Naive B cell (primary cell): ENCODE results near the gene CHD6. TPM values are rescaled to one million over a fixed set of nuclear protein-coding genes. Genes with fewer than 3 reads are reported as not detected.

Experiments
- ATAC-seq, 2 donors: fragments of 150-1000 bp; cut with Tn5 transposase; 2 replicates each; pipeline ENCODE4 v1.10.0; 2021; ENCODE audit warnings: low read depth in 2 of 2, mild to moderate bottlenecking in 2 of 2, moderate library complexity in 2 of 2
- DNase-seq: peaks from one replicate; pipeline ENCODE4 v3.0.0; 2022
- H3K27ac Mint-ChIP-seq, 6 donors: one replicate each; pipeline ENCODE4 v1.8.0; 2020 to 2022; ENCODE audit warnings: mild to moderate bottlenecking in 6 of 6, mixed read lengths in 6 of 6, moderate library complexity in 5 of 6, inconsistent platforms in 2 of 6
- H3K27me3 Mint-ChIP-seq, 3 donors: one replicate each; pipeline ENCODE4 v1.8.0; 2021 to 2022; ENCODE audit warnings: mixed read lengths in 3 of 3, mild to moderate bottlenecking in 1 of 3
- H3K36me3 Mint-ChIP-seq, 2 donors: one replicate each; pipeline ENCODE4 v1.8.0; 2020 to 2022; ENCODE audit warnings: mixed read lengths in 2 of 2, inconsistent platforms in 1 of 2, mild to moderate bottlenecking in 1 of 2
- H3K4me1 Mint-ChIP-seq, 3 donors: one replicate each; pipeline ENCODE4 v1.8.0; 2020 to 2022; ENCODE audit warnings: mixed read lengths in 3 of 3, inconsistent platforms in 1 of 3, mild to moderate bottlenecking in 1 of 3, moderate library complexity in 1 of 3
- H3K4me3 Mint-ChIP-seq, 8 donors: one replicate each; pipeline ENCODE4 v1.8.0; 2020 to 2022; ENCODE audit warnings: mild to moderate bottlenecking in 8 of 8, mixed read lengths in 8 of 8, moderate library complexity in 8 of 8, inconsistent platforms in 2 of 8
- H3K9me3 Mint-ChIP-seq, 7 donors: one replicate each; pipeline ENCODE4 v1.8.0; 2020 to 2022; ENCODE audit warnings: mixed read lengths in 7 of 7, mild to moderate bottlenecking in 5 of 7, inconsistent platforms in 2 of 7, moderate library complexity in 1 of 7
- polyA plus RNA-seq, 6 donors: library from polyadenylated mRNA; unstranded; fragments of 300-500 nt; fragmentation: Illumina TruSeq; gene quantifications; one replicate each; pipeline ENCODE4 v1.2.3, GENCODE V29; 2021; ENCODE audit warnings: low read depth in 6 of 6

Gene CHD6
- polyA plus RNA-seq, 6 donors from 2014 or later, result 30.5 to 82.8 (median 51.9) TPM

DNA sequence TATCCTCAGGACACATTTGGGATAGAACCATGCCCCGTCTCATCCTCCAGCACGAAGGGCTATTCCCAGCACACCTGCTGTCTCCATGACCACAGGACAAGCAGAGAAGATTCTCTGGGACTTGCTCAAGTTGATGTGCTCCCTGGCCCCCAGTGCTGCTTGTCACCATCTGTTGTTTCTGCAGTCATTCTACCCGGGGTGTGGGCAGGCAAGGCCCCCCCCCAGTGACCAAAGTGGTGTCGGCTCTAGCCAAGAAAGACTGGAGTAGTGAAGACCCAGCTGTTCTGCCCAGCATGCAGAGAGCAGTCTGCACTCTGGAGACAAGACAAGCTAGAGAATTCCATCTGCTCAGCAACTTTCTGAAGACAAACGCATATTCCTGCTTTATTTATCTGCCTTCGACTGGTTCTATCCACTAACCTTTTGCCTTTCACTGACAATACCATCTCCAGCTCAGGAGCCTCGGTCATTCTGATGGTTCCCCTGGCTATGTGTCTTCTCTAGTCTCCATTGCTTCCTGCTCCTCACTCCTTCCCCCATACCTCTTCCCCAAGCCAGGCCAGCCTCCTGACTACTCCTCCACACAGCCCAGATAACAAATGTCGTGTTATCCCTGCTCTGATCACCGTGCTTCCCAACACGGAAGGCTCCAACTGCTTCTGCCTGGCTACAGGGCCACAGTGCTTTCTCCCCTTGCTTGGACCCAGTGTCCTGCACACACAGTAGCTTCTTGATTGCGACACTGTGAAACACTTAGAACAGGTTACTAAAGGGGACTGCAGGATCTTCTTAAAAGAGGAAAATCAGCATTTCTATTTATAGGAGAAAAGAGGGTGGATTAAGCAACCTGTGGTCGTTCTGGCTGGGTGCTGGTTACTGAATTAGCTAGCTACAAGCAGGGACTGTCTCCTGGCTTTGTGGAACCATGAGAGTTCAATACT, 164.9 kb downstream of the CHD6 start:
- Mint-ChIP-seq H3K27me3 (no peaks in the 10 kb centered on the region), H3K4me3 (peak overlapping the region in 1 of 8 donors; percentile 31), H3K4me1 (peaks cover 0 to 3% (median 0%) of the 10 kb centered on the region in 3 donors), H3K36me3 (peaks cover 52 to 64% of the 10 kb centered on the region in 2 donors), H3K27ac (peak overlapping the region in 1 of 6 donors; percentile 33), H3K9me3 (no peaks in the 10 kb centered on the region)
- no peak for DNase-seq
- ATAC-seq, result no peak

DNA sequence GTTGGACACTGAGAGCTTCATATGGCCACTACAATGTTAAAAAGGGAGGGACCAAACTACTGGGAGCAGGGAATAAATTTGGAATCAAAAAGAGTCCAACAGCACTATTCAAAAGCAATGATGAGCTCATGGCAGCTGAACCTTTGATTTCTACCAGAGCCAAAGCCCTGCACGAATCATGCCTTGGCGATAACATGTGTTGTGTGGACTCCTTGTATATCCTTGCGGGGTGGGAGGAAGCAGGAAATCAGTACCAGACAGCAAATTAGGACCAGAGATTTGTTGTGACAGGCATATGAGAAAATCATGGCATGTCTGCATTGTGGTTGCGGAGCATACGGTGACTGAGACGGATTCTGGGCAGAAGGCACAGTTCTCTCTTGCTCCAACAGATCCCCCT, 166.0 kb downstream of the CHD6 start:
- no peak overlapping the region for H3K4me3 Mint-ChIP-seq
- ATAC-seq, result no peak
- no peak for DNase-seq
- H3K36me3 Mint-ChIP-seq, result peaks cover 60 to 71% of the 10 kb centered on the region in 2 donors
- peaks cover 0 to 3% (median 0%) of the 10 kb centered on the region in 3 donors for H3K4me1 Mint-ChIP-seq
- no peaks in the 10 kb centered on the region for H3K27me3 Mint-ChIP-seq
- peak overlapping the region in 1 of 6 donors; percentile 14 for H3K27ac Mint-ChIP-seq
- no peaks in the 10 kb centered on the region for H3K9me3 Mint-ChIP-seq

DNA sequence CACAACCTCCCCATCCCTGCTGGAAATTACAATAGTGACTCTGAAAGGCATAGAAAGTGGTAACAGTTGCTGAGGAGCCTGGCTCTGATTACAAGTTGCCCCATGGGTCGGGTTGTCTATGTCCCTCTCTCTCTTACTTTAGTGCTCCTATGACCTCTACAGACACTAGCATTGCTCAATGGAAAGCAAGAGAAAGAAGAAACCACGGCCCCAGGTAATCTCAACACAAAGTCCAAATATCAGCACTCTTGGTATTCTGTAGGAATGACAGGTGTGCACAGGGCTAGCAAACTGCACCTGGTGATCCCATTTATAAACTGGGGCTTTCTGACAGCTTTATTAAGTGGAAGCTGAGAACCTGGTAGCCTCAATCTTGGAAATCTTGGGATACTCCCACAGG, 171.2 kb downstream of the CHD6 start:
- Mint-ChIP-seq H3K4me3 (no peak overlapping the region), H3K4me1 (peaks cover 0 to 3% (median 0%) of the 10 kb centered on the region in 3 donors), H3K36me3 (peaks cover 49 to 52% of the 10 kb centered on the region in 2 donors), H3K9me3 (no peaks in the 10 kb centered on the region), H3K27ac (no peak overlapping the region), H3K27me3 (no peaks in the 10 kb centered on the region)
- DNase-seq, result no peak
- ATAC-seq, result no peak

DNA sequence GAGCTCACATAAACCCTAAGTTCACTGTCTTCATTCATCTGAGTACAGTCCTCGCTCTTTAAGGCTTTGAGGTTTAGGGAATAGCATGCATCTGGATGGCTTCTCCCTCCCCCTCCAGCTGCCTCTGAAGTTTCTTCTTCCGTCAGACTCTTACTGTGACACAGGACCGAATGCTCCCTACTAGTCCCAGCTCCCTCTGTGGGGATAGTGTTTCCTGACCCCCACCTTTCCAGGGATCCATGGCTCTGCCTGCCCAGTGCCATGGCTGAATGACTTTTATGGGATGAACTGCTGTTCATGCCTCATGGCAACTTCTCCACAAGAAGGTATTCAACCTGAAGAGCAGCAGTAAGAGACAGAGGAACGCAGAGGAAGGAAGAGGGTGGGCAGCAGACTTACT, 171.7 kb downstream of the CHD6 start:
- H3K9me3 Mint-ChIP-seq, result no peaks in the 10 kb centered on the region
- H3K36me3 Mint-ChIP-seq, result peaks cover 47 to 51% of the 10 kb centered on the region in 2 donors
- no peak overlapping the region for H3K4me3 Mint-ChIP-seq
- DNase-seq (no peak), ATAC-seq (no peak)
- peak overlapping the region in 1 of 6 donors; percentile 78 for H3K27ac Mint-ChIP-seq
- peaks cover 0 to 3% (median 0%) of the 10 kb centered on the region in 3 donors for H3K4me1 Mint-ChIP-seq
- no peaks in the 10 kb centered on the region for H3K27me3 Mint-ChIP-seq

DNA sequence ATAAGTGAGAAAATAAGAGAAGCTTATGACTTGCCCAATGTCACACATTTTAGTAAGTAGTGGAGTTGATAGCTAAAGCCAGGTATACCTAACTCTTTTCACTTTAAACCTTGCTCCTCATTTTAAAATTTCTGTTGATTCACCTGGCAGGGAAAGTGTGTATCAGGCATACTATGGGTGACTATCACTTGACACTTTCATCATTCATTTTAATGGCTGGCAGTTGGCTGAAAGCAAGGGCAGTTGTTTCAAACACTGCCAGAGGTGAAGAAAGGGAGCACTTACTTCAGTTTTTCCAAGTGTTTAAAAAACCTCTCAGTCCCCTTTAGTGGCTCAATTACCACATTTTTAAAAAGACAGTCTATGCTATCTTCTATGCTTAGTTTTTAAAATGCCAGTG, 173.4 kb downstream of the CHD6 start:
- no peak for DNase-seq
- no peaks in the 10 kb centered on the region for H3K27me3 Mint-ChIP-seq
- no peak overlapping the region for H3K27ac Mint-ChIP-seq
- H3K36me3 Mint-ChIP-seq, result peaks cover 41 to 43% of the 10 kb centered on the region in 2 donors
- no peaks in the 10 kb centered on the region for H3K4me1 Mint-ChIP-seq
- no peak for ATAC-seq
- H3K9me3 Mint-ChIP-seq, result no peaks in the 10 kb centered on the region
- no peak overlapping the region for H3K4me3 Mint-ChIP-seq

DNA sequence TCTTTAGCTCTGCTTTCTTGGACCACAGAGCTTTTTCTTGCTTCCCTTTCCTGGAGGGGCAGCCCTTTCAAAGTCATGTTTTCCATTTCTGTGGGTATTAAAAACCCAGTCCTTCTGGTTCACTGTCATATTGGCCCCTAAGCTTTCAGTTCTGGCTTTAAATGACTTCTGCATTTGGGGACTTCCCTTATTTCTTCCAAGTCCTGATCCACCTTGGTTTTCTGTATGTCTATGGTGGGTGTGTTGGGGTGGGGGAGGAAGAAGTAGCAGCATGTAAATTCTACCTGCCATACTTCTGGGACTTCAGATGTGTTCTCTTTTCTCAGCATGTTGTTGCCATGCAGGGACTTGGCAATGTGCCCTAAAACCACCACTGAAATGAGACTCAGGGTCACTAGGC, 174.5 kb downstream of the CHD6 start:
- no peaks in the 10 kb centered on the region for H3K27me3 Mint-ChIP-seq
- ATAC-seq, result no peak
- H3K4me1 Mint-ChIP-seq, result no peaks in the 10 kb centered on the region
- no peaks in the 10 kb centered on the region for H3K9me3 Mint-ChIP-seq
- DNase-seq, result no peak
- H3K36me3 Mint-ChIP-seq, result peaks cover 45 to 49% of the 10 kb centered on the region in 2 donors
- no peak overlapping the region for H3K4me3 Mint-ChIP-seq
- peak overlapping the region in 3 of 6 donors; percentile 25 to 48 (median 45) for H3K27ac Mint-ChIP-seq

DNA sequence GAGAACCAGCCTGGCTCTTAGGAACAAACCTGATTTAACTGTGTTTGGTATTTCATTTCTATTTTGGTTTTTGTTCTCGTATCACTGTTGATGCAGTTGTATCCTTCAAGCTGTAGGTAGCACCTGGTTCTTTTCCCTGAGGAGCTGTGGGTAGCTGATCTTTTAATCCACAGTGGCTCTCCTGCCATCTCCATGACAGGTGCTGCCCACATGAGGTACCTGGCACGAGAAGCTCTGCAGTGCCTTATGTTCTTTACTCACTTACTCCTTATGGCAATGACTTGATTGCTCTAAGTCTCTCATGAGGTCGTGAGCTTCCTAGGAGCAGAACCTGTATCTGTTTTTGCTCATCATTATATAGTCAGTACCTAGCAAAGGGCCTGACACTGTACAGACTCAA, 177.3 kb downstream of the CHD6 start:
- Mint-ChIP-seq H3K4me3 (no peak overlapping the region), H3K27me3 (no peaks in the 10 kb centered on the region), H3K27ac (peak overlapping the region in 1 of 6 donors; percentile 35), H3K36me3 (peaks cover 40 to 43% of the 10 kb centered on the region in 2 donors), H3K9me3 (no peaks in the 10 kb centered on the region), H3K4me1 (no peaks in the 10 kb centered on the region)
- DNase-seq (no peak), ATAC-seq (no peak)

DNA sequence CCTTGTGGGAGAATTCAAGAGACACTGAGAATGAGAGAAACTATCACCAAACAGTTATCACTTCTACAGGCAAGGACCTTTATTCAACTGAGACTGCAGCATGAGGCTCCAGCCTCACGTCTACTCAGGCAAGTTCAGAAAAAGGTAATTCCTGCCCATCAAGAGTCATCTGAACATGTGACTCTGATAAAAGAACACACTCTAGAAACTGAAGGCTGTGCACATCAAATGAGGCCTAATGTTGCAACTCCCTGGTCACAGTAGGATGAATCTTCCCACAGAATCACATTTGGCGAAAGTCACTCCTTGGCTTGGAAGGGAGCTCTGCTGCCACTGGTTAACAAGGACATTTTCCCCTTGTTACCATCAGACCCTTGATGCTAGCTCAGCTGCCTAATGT, 180.3 kb downstream of the CHD6 start:
- H3K4me1 Mint-ChIP-seq, result peaks cover 0 to 3% (median 0%) of the 10 kb centered on the region in 3 donors
- peaks cover 39 to 58% of the 10 kb centered on the region in 2 donors for H3K36me3 Mint-ChIP-seq
- ATAC-seq, result no peak
- DNase-seq, result no peak
- no peak overlapping the region for H3K4me3 Mint-ChIP-seq
- peak overlapping the region in 1 of 6 donors; percentile 33 for H3K27ac Mint-ChIP-seq
- no peaks in the 10 kb centered on the region for H3K27me3 Mint-ChIP-seq
- H3K9me3 Mint-ChIP-seq, result no peaks in the 10 kb centered on the region

DNA sequence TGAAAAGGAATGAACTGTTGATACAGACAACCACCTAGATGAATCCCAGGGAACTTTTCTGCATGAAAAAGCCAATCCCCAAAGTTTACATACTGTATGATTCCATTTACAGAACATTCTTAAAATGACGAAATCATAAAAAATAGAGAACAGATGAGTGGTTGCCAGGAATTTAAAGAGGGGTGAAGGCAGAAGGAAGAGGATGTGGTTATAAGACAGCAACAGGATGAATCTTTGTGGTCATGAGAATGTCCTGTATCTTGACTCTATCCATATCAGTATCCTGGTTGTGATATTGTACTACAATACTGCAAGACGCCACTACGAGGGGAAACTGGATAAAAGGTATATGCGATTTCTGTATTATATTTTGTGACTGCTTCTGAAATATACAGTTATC, 181.5 kb downstream of the CHD6 start:
- peaks cover 42 to 62% of the 10 kb centered on the region in 2 donors for H3K36me3 Mint-ChIP-seq
- H3K27ac Mint-ChIP-seq, result peak overlapping the region in 2 of 6 donors; percentile 0 to 16
- H3K4me1 Mint-ChIP-seq, result peaks cover 0 to 8% (median 0%) of the 10 kb centered on the region in 3 donors
- DNase-seq (no peak), ATAC-seq (no peak)
- H3K4me3 Mint-ChIP-seq, result no peak overlapping the region
- H3K9me3 Mint-ChIP-seq, result no peaks in the 10 kb centered on the region
- no peaks in the 10 kb centered on the region for H3K27me3 Mint-ChIP-seq

DNA sequence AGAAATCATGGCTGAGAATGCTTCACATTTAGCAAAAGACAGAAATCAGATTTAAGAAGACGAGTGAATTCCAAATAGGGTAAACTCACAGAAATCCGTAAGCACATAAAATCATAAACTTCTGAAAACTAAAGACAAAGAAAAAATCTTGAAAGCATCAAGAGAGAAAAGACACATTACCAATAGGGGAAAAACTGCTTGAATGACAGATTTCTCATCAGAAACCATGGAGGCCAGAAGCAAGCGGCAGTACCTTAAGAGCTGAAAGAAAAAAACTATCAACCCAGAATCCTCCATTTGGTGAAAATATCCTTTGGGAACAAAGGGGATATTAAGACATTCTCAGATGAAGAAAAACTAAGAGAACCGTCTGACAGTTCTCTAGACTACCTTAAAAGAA, 185.0 kb downstream of the CHD6 start:
- no peak overlapping the region for H3K4me3 Mint-ChIP-seq
- ATAC-seq, result no peak
- H3K36me3 Mint-ChIP-seq, result peaks cover 40 to 43% of the 10 kb centered on the region in 2 donors
- H3K9me3 Mint-ChIP-seq, result no peaks in the 10 kb centered on the region
- peak overlapping the region in 2 of 6 donors; percentile 15 to 54 for H3K27ac Mint-ChIP-seq
- no peak for DNase-seq
- peaks cover 0 to 8% (median 0%) of the 10 kb centered on the region in 3 donors for H3K4me1 Mint-ChIP-seq
- no peaks in the 10 kb centered on the region for H3K27me3 Mint-ChIP-seq

DNA sequence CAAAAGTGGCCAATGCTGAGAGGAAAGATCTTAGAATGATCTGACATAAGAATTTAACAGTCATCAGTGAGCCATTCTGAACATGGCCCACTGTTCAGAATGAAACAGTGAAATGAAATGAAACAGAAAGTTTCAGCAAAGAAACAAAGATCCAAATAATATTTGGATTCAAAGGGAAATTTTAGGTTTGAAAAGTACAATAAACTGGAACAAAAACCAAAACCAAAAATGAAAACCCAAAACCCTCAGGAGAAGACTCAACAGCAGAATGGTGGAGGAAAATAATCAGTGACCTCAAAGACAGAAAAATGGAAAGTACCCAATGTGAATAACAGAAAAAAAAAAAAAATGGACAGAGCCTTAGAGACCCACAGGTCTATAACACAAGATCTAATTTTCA, 185.4 kb downstream of the CHD6 start:
- H3K9me3 Mint-ChIP-seq, result no peaks in the 10 kb centered on the region
- H3K27ac Mint-ChIP-seq, result peak overlapping the region in 2 of 6 donors; percentile 15 to 31
- peaks cover 0 to 8% (median 0%) of the 10 kb centered on the region in 3 donors for H3K4me1 Mint-ChIP-seq
- H3K4me3 Mint-ChIP-seq, result no peak overlapping the region
- H3K27me3 Mint-ChIP-seq, result no peaks in the 10 kb centered on the region
- H3K36me3 Mint-ChIP-seq, result peaks cover 40 to 43% of the 10 kb centered on the region in 2 donors
- ATAC-seq, result no peak
- DNase-seq, result no peak

DNA sequence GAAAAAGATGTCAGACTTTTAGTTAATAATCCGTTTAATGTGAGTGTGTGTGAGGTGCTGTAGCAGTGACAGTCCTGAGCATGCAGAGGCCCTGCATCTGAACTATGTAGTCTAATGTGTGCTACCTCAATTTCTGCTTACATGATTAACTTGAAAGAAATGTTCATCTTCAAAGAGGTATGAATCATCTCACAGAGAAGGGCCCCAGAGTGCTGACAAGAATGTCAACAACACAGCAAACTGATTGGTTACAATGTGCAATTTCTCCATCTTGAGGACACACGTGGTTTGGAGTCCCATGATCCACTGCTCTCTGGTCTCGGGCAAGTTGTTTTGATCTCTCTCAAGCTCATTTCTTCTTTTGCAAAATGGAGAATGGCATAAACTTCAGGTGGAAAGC, 189.9 kb downstream of the CHD6 start:
- Mint-ChIP-seq H3K9me3 (no peaks in the 10 kb centered on the region), H3K27me3 (no peaks in the 10 kb centered on the region), H3K4me1 (peaks cover 0 to 8% (median 0%) of the 10 kb centered on the region in 3 donors), H3K27ac (peak overlapping the region in 2 of 6 donors; percentile 18 to 19), H3K4me3 (no peak overlapping the region), H3K36me3 (peaks cover 22 to 46% of the 10 kb centered on the region in 2 donors)
- ATAC-seq (no peak), DNase-seq (no peak)

DNA sequence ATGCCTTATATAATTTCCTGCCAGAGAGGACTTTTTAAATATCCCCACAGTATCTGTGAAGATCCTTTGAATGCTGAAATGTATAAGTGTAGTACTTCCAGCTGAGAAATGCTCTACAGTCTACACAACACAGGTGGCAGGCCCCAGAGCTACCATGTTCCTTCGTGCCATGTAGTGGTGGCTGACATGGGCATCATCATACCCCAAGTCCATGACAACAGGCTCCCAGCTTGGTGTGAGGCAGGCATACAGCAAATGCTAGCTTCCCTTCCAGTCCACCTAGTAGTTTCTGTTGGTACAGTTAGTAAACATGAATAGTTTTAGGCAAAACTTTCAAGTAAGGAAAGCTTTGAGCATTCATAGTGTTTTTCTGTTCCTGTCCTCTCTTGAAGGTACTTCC, 190.3 kb downstream of the CHD6 start:
- peaks cover 0 to 4% (median 0%) of the 10 kb centered on the region in 3 donors for H3K4me1 Mint-ChIP-seq
- no peak overlapping the region for H3K4me3 Mint-ChIP-seq
- no peaks in the 10 kb centered on the region for H3K9me3 Mint-ChIP-seq
- DNase-seq (no peak), ATAC-seq (no peak)
- H3K27me3 Mint-ChIP-seq, result no peaks in the 10 kb centered on the region
- peaks cover 24 to 47% of the 10 kb centered on the region in 2 donors for H3K36me3 Mint-ChIP-seq
- H3K27ac Mint-ChIP-seq, result no peak overlapping the region

DNA sequence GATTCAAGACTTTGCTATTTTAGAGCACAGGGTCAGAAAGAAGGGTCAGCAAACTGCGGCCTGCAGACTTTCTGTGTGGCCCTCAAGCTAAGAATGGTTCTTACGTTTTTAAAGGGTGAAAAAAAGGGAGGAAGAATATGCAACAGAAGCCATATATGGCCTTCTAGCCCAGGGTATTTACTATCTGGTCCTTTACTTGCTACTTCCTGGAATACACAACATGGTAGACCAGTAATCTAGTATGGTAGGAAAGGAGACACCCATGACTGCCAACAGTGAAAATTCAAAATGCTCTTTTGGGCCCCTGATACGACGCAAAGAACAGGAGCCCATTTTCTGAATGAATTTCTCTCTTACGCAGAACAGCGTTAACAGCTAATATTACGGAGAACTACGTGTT, 191.2 kb downstream of the CHD6 start:
- Mint-ChIP-seq H3K4me1 (no peaks in the 10 kb centered on the region), H3K4me3 (no peak overlapping the region), H3K27ac (peak overlapping the region in 1 of 6 donors; percentile 65), H3K36me3 (peaks cover 27 to 50% of the 10 kb centered on the region in 2 donors), H3K27me3 (no peaks in the 10 kb centered on the region), H3K9me3 (no peaks in the 10 kb centered on the region)
- ATAC-seq, result no peak
- no peak for DNase-seq
